HepG2 (cell line): ENCODE data around the gene SPRY1. TPM values are rescaled to one million over a fixed set of nuclear protein-coding genes. Genes with fewer than 3 reads are reported as not detected.

Source experiments
- ELF3 ChIP-seq: IDR thresholded peaks from 2 replicates; pipeline ENCODE4 v1.6.1; 2016; ENCODE audit warnings: missing genetic modification reagents, missing compliant biosample characterization
- MLLT10 ChIP-seq: sonication (generic); formaldehyde crosslinking; IDR thresholded peaks from 2 replicates; pipeline ENCODE4 v1.4.0; 2020; ENCODE audit warnings: missing genetic modification reagents
- RARA ChIP-seq: IDR thresholded peaks from 2 replicates; pipeline ENCODE4 v1.6.1; 2016; ENCODE audit warnings: missing genetic modification reagents, missing compliant biosample characterization
- REST ChIP-seq, 2 experiments: IDR thresholded peaks; 2 replicates each; pipeline ENCODE4 v1.6.1; 2011 to 2012; ENCODE audit warnings: low read length in 2 of 2, borderline replicate concordance in 1 of 2, low read depth in 1 of 2, mild to moderate bottlenecking in 1 of 2, moderate library complexity in 1 of 2
- SALL2 ChIP-seq: sonication (generic); formaldehyde crosslinking; IDR thresholded peaks from 2 replicates; pipeline ENCODE4 v1.8.1; 2023; ENCODE audit warnings: mild to moderate bottlenecking, missing genetic modification reagents, inconsistent platforms
- ZBTB3 ChIP-seq: sonication (generic); formaldehyde crosslinking; IDR thresholded peaks from 2 replicates; pipeline ENCODE4 v1.4.0; 2020; ENCODE audit warnings: low read depth, mild to moderate bottlenecking, moderate library complexity, missing genetic modification reagents, borderline replicate concordance
- ZBTB43 ChIP-seq: sonication (generic); formaldehyde crosslinking; conservative IDR thresholded peaks from 2 replicates; pipeline ENCODE4 v1.4.0; 2020; ENCODE audit warnings: missing genetic modification reagents
- ZFX ChIP-seq: sonication (generic); formaldehyde crosslinking; IDR thresholded peaks from 2 replicates; pipeline ENCODE4 v1.4.0; 2020; ENCODE audit warnings: mild to moderate bottlenecking, low read depth, missing genetic modification reagents, moderate library complexity
- ZNF768 ChIP-seq: sonication (generic); formaldehyde crosslinking; IDR thresholded peaks from 2 replicates; pipeline ENCODE4 v1.4.0; 2020; ENCODE audit warnings: missing genetic modification reagents
- polyA plus RNA-seq, 8 experiments: library from polyadenylated mRNA; depleted of rRNA in 3 of 8; stranded (reverse) in 7 of 8; unstranded in 1 of 8; fragments of >200 nt; fragmentation: Illumina TruSeq in 4 of 8; extraction: Trizol in 4 of 8; gene quantifications; 2 replicates each; pipeline versions ENCODE4 v1.2.1 to v1.2.3, GENCODE V29; 2011 to 2016; ENCODE audit warnings: low read depth in 4 of 8, missing spikeins in 1 of 8, mixed read lengths in 1 of 8; ENCODE audit not compliant: insufficient read depth in 1 of 8
- total RNA-seq, 5 experiments: library from RNA; depleted of rRNA; stranded (reverse); fragments of >200 nt; fragmentation: Illumina TruSeq; extraction: Trizol; gene quantifications; 2 replicates each; pipeline ENCODE4 v1.2.3, GENCODE V29; 2016; ENCODE audit warnings: low read depth in 1 of 5
- TF ChIP-seq, protein P1 (sequence below): sonication (generic); formaldehyde crosslinking; IDR thresholded peaks from 2 replicates; pipeline ENCODE4 v1.4.0; 2020; ENCODE audit warnings: missing genetic modification reagents, mild to moderate bottlenecking, borderline replicate concordance
- TF ChIP-seq, protein P2 (sequence below): sonication (generic); formaldehyde crosslinking; IDR thresholded peaks from 2 replicates; pipeline ENCODE4 v1.9.0; 2021; ENCODE audit warnings: mild to moderate bottlenecking, missing genetic modification reagents
- TF ChIP-seq, protein P3 (sequence below): IDR thresholded peaks from 2 replicates; pipeline ENCODE4 v1.6.1; 2016; ENCODE audit warnings: missing genetic modification reagents, missing compliant biosample characterization

SPRY1 gene
- total and polyA plus RNA-seq, 2 of the 13 experiments (the other 11 are each of a cell fraction or from before 2014, with no cell fraction given) = 24.7 to 33.4 TPM

DNA sequence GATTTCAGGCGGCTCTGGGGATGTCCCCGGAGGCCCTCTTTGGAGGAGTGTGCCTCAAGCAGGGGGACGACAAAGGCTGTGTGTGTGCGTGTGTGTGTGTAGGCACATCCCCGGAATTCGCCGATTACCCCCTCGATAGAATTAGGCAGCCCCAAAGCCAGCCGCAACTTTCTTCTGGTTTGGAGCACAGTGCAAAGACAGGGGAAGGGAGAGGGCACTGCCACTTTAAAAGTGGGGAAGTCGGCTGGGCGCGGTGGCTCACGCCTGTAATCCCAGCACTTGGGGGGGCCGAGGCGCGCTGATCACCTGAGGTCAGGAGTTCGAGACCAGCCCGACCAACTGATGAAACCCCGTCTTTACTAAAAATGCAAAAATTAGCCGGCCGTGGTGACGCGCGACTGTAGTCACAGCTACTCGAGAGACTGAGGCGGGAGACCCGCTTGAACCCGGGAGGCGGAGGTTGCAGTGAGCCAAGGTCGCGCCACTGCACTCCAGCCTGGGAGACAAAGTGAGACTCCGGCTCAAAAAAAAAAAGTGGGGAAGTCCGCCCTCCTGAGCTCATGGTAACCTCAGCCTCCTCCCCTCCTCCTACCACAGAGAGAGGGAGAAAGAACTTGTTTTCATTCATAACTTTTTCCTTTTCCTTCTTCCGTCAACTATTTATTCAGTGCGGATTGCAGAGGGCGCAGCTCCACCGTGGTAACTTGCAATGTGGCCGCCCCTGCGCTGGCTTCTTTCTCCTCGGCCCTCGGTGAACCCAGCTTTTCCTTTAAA lies 2.4 kb downstream of the SPRY1 start (continued):
- TF ChIP-seq REST (IDR thresholded peaks at IDR 0.05; ENCODE audit: borderline replicate concordance in 1 of 2, low read depth in 1 of 2, low read length in 2 of 2) = 0 out of 4 replicates have a peak, but pooled peaks of 1 of the 2 experiments have one; percentile 44
- TF ChIP-seq, protein P1, sequence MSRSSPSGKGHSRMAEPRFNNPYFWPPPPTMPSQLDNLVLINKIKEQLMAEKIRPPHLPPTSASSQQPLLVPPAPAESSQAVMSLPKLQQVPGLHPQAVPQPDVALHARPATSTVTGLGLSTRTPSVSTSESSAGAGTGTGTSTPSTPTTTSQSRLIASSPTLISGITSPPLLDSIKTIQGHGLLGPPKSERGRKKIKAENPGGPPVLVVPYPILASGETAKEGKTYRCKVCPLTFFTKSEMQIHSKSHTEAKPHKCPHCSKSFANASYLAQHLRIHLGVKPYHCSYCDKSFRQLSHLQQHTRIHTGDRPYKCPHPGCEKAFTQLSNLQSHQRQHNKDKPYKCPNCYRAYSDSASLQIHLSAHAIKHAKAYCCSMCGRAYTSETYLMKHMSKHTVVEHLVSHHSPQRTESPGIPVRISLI (CRISPR knock-in tag) = peak; percentile 91
- 0 out of 2 replicates have a peak, but pooled peaks have one; percentile 7 for TF ChIP-seq ZBTB43 (CRISPR knock-in tag)
- TF ChIP-seq SALL2 = 0 out of 2 replicates have a peak, but pooled peaks have one; percentile 24
- TF ChIP-seq, protein P2, sequence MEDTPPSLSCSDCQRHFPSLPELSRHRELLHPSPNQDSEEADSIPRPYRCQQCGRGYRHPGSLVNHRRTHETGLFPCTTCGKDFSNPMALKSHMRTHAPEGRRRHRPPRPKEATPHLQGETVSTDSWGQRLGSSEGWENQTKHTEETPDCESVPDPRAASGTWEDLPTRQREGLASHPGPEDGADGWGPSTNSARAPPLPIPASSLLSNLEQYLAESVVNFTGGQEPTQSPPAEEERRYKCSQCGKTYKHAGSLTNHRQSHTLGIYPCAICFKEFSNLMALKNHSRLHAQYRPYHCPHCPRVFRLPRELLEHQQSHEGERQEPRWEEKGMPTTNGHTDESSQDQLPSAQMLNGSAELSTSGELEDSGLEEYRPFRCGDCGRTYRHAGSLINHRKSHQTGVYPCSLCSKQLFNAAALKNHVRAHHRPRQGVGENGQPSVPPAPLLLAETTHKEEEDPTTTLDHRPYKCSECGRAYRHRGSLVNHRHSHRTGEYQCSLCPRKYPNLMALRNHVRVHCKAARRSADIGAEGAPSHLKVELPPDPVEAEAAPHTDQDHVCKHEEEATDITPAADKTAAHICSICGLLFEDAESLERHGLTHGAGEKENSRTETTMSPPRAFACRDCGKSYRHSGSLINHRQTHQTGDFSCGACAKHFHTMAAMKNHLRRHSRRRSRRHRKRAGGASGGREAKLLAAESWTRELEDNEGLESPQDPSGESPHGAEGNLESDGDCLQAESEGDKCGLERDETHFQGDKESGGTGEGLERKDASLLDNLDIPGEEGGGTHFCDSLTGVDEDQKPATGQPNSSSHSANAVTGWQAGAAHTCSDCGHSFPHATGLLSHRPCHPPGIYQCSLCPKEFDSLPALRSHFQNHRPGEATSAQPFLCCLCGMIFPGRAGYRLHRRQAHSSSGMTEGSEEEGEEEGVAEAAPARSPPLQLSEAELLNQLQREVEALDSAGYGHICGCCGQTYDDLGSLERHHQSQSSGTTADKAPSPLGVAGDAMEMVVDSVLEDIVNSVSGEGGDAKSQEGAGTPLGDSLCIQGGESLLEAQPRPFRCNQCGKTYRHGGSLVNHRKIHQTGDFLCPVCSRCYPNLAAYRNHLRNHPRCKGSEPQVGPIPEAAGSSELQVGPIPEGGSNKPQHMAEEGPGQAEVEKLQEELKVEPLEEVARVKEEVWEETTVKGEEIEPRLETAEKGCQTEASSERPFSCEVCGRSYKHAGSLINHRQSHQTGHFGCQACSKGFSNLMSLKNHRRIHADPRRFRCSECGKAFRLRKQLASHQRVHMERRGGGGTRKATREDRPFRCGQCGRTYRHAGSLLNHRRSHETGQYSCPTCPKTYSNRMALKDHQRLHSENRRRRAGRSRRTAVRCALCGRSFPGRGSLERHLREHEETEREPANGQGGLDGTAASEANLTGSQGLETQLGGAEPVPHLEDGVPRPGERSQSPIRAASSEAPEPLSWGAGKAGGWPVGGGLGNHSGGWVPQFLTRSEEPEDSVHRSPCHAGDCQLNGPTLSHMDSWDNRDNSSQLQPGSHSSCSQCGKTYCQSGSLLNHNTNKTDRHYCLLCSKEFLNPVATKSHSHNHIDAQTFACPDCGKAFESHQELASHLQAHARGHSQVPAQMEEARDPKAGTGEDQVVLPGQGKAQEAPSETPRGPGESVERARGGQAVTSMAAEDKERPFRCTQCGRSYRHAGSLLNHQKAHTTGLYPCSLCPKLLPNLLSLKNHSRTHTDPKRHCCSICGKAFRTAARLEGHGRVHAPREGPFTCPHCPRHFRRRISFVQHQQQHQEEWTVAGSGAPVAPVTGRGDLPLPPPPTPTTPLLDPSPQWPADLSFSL (CRISPR knock-in tag) = no peak
- TF ChIP-seq ZNF768 (CRISPR knock-in tag) = no peak; the same call in 1 of the 2 replicates
- TF ChIP-seq ZBTB3 (CRISPR knock-in tag) = peak; percentile 36; the same call in 1 of the 2 replicates
- TF ChIP-seq ELF3 (CRISPR knock-in tag) = 0 out of 2 replicates have a peak, but pooled peaks have one; percentile 27
- TF ChIP-seq ZFX (CRISPR knock-in tag) = peak; percentile 14; the same call in 1 of the 2 replicates
- TF ChIP-seq, protein P3, sequence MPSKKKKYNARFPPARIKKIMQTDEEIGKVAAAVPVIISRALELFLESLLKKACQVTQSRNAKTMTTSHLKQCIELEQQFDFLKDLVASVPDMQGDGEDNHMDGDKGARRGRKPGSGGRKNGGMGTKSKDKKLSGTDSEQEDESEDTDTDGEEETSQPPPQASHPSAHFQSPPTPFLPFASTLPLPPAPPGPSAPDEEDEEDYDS (CRISPR knock-in tag) = no peak
- TF ChIP-seq RARA = peak; percentile 6; the same call in 1 of the 2 replicates
- TF ChIP-seq MLLT10 (CRISPR knock-in tag) = peak; percentile 16; the same call in 1 of the 2 replicates
